ENCODE measurements around the gene TRAPPC11. TPM values are rescaled to one million over a fixed set of nuclear protein-coding genes. Genes with fewer than 3 reads are reported as not detected.

The TRAPPC11 gene
- total RNA-seq, 1 experiment from 2014 or later = 15.6 TPM

DNA sequence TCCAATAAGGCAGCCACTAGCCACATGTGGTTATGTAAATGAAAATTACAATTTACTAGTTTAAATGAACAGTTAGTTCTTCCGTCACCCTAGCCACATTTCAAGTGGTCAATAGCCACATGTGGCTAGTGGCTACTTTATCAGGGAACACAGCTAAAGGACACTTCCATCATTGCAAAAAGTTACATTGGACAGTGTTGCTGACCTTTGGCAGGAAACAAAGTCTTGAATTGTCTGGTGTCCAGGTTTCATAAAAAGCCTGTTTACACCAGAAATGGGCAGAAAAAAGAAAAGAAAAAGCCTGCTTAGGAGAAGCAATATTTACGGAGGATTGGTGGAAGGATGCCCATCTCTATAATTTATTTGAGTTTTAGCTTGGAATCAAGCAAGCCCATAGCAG lies 38.7 kb upstream of the TRAPPC11 start:
- ChIA-PET CTCF (no interaction called here), RAD21 (ENCODE audit: low non-redundant PET in 1 of 2, low total read pairs in 2 of 2, uncharacterized antibody in 2 of 2, unreplicated experiment in 2 of 2) (no interaction called here)
- intact Hi-C loops (cut with micrococcal nuclease) = no loop called here

More for the DNA sequence above, 38.7 kb upstream of the TRAPPC11 start:
- DNase-seq (ENCODE audit: low read depth, low spot score) (no peak), ATAC-seq (no peak)
- no peak overlapping the region for H3K4me3 ChIP-seq (replicated peaks in 1 of 2; ENCODE audit: low read depth in 1 of 2, low read length in 2 of 2)
- no peaks in the 10 kb centered on the region for H3K9me3 ChIP-seq (ENCODE audit: control insufficient read depth in 1 of 2, insufficient read depth in 1 of 2, low read depth in 1 of 2, low read length in 2 of 2)
- no peaks in the 10 kb centered on the region for H3K79me2 ChIP-seq (ENCODE audit: insufficient read depth, low read length)
- no peaks in the 10 kb centered on the region for H3K36me3 ChIP-seq (ENCODE audit: control insufficient read depth in 1 of 2, insufficient read depth in 2 of 2, low read length in 2 of 2)
- no TSS peak for BruUV-seq (replicated peaks)
- H3K27ac ChIP-seq (ENCODE audit: low read depth, low read length) = no peak overlapping the region
- H3K9ac ChIP-seq (ENCODE audit: low read length) = no peak overlapping the region
- POLR2A ChIA-PET = no interaction called here
- TF ChIP-seq REST (IDR thresholded peaks at IDR 0.05; ENCODE audit: low read depth) = no peak
- no peak for TF ChIP-seq ELF1 (IDR thresholded peaks at IDR 0.05; ENCODE audit: borderline replicate concordance, low read depth)
- TF ChIP-seq POLR2AphosphoS5 (IDR thresholded peaks at IDR 0.05; ENCODE audit: low read depth, low read length) = no peak
- TF ChIP-seq EGR1 (IDR thresholded peaks at IDR 0.05; ENCODE audit: low read depth) = no peak
- no peak for TF ChIP-seq ZNF274 (IDR thresholded peaks at IDR 0.05; ENCODE audit: low read depth, low read length)
- no peak for TF ChIP-seq SP1 (IDR thresholded peaks at IDR 0.05; ENCODE audit: low read depth)
- TF ChIP-seq FOSL1 (IDR thresholded peaks at IDR 0.05; ENCODE audit: low read depth) = no peak
- no peak for TF ChIP-seq SRF (IDR thresholded peaks at IDR 0.05; ENCODE audit: low read depth)
- no peak for TF ChIP-seq POLR2A (IDR thresholded peaks at IDR 0.05; ENCODE audit: borderline replicate concordance, extremely low read depth, insufficient read depth, insufficient read length)
- no peak for TF ChIP-seq RAD21 (IDR thresholded peaks at IDR 0.05; ENCODE audit: low read depth)
- no peak for TF ChIP-seq EZH2 (IDR thresholded peaks at IDR 0.05)
- no peak for TF ChIP-seq SIN3A (IDR thresholded peaks at IDR 0.05; ENCODE audit: low read depth)
- no peak for TF ChIP-seq CBX3 (IDR thresholded peaks at IDR 0.05; ENCODE audit: low read depth)
- no peak for TF ChIP-seq YY1 (IDR thresholded peaks at IDR 0.05; ENCODE audit: extremely low read depth, insufficient replicate concordance, low read depth, low read length)
- TF ChIP-seq CTCF (IDR thresholded peaks at IDR 0.05 in 2 of 3, conservative IDR thresholded peaks at IDR 0.05 in 1 of 3; ENCODE audit: borderline replicate concordance in 1 of 3, insufficient read depth in 1 of 3, low read depth in 2 of 3, low read length in 2 of 3) = no peak
- no peak for TF ChIP-seq ZFX (IDR thresholded peaks at IDR 0.05)
- no peak for TF ChIP-seq EZH2phosphoT487 (IDR thresholded peaks at IDR 0.05; ENCODE audit: borderline replicate concordance)
- no peak for TF ChIP-seq JUND (IDR thresholded peaks at IDR 0.05)
- TF ChIP-seq ATF3 (IDR thresholded peaks at IDR 0.05) = no peak
- H4K20me1 ChIP-seq (ENCODE audit: insufficient read depth) = no peaks in the 10 kb centered on the region
- no peak overlapping the region for H3K4me2 ChIP-seq (ENCODE audit: low read length)
- H3K27me3 ChIP-seq (ENCODE audit: insufficient read depth, low read length) = no peaks in the 10 kb centered on the region
- H3K4me1 ChIP-seq (ENCODE audit: control insufficient read depth in 1 of 2, insufficient read depth in 2 of 2, low read length in 2 of 2) = no peaks in the 10 kb centered on the region
- H3K9me2 ChIP-seq (ENCODE audit: insufficient read depth) = no peaks in the 10 kb centered on the region
- no peak overlapping the region for H2AFZ ChIP-seq (ENCODE audit: low read depth, low read length, poor library complexity, severe bottlenecking)
